Breast epithelium (tissue), 4 donors: ENCODE data around the gene ANTXR1. TPM values are rescaled to one million over a fixed set of nuclear protein-coding genes. Genes with fewer than 3 reads are reported as not detected.

Experiments used
- DNase-seq, 2 donors: peaks; one replicate each; pipeline ENCODE4 v3.0.0-alpha.2; 2019; ENCODE audit warnings: low spot score in 2 of 2
- H3K27ac ChIP-seq, 2 donors: fragments of 200-600 bp; sonication (generic) in 1 of 2; one replicate each; pipeline ENCODE4 v1.5.1; 2016 to 2019; ENCODE audit warnings: mild to moderate bottlenecking in 1 of 2
- H3K27me3 ChIP-seq, 2 donors: fragments of 200-600 bp; sonication (generic) in 1 of 2; one replicate each; pipeline versions ENCODE4 v1.5.1 to v1.6.0; 2017 to 2019; ENCODE audit warnings: control low read depth in 1 of 2, mild to moderate bottlenecking in 1 of 2
- H3K36me3 ChIP-seq: fragments of 200-600 bp; one replicate; pipeline ENCODE4 v1.5.1; 2019
- H3K4me1 ChIP-seq, 2 donors: fragments of 200-600 bp; sonication (generic); one replicate each; pipeline ENCODE4 v1.5.1; 2016 to 2019; ENCODE audit warnings: control low read depth in 1 of 2
- H3K4me3 ChIP-seq, 3 donors: fragments of 200-600 bp; sonication (generic); 1 replicate in 2 of 3; 2 replicates in 1 of 3; pipeline ENCODE4 v1.5.1; 2016 to 2019; ENCODE audit warnings: mild to moderate bottlenecking in 3 of 3, moderate library complexity in 2 of 3
- H3K9me3 ChIP-seq, 2 donors: fragments of 200-600 bp; sonication (generic) in 1 of 2; one replicate each; pipeline ENCODE4 v1.5.1; 2016 to 2019; ENCODE audit warnings: control low read depth in 1 of 2
- POLR2A ChIP-seq: fragments of 450-650 bp; IDR thresholded peaks from one replicate; pipeline ENCODE4 v1.6.1; 2016; ENCODE audit warnings: antibody characterized with exemption, mild to moderate bottlenecking, moderate library complexity
- POLR2AphosphoS5 ChIP-seq, 3 donors: sonication (generic); formaldehyde crosslinking; IDR thresholded peaks; one replicate each; pipeline ENCODE4 v1.6.1; 2017; ENCODE audit warnings: antibody characterized with exemption in 3 of 3
- intact Hi-C: fragments of 100-400 bp; cut with DNase I; formaldehyde crosslinking; loops from one replicate; pipeline ENCODE4 v1.15.1; 2023; ENCODE audit warnings: low total_unique reads
- total RNA-seq, 3 donors: library from RNA; depleted of rRNA; stranded (reverse); fragments of >200 nt; gene quantifications; one replicate each; pipeline ENCODE4 v1.1.0, GENCODE V29; 2016
- TF ChIP-seq, protein P1 (sequence below), 3 donors: fragments of 450-650 bp; IDR thresholded peaks; one replicate each; pipeline ENCODE4 v1.5.1; 2016 to 2017; ENCODE audit warnings: antibody characterized with exemption in 3 of 3, mild to moderate bottlenecking in 3 of 3, moderate library complexity in 3 of 3

The ANTXR1 gene
- total RNA-seq, 3 donors from 2014 or later, result 52.7 to 72.8 (median 68.8) TPM

GRCh38 chr2:69180974-69181373 is 168.0 kb downstream of the ANTXR1 start:
- H3K27me3 ChIP-seq, result no peaks in the 10 kb centered on the region
- intact Hi-C loops, result no loop called here
- no peaks in the 10 kb centered on the region for H3K4me1 ChIP-seq
- no peak for DNase-seq
- no peak overlapping the region for H3K4me3 ChIP-seq
- TF ChIP-seq, protein P1, sequence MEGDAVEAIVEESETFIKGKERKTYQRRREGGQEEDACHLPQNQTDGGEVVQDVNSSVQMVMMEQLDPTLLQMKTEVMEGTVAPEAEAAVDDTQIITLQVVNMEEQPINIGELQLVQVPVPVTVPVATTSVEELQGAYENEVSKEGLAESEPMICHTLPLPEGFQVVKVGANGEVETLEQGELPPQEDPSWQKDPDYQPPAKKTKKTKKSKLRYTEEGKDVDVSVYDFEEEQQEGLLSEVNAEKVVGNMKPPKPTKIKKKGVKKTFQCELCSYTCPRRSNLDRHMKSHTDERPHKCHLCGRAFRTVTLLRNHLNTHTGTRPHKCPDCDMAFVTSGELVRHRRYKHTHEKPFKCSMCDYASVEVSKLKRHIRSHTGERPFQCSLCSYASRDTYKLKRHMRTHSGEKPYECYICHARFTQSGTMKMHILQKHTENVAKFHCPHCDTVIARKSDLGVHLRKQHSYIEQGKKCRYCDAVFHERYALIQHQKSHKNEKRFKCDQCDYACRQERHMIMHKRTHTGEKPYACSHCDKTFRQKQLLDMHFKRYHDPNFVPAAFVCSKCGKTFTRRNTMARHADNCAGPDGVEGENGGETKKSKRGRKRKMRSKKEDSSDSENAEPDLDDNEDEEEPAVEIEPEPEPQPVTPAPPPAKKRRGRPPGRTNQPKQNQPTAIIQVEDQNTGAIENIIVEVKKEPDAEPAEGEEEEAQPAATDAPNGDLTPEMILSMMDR (IDR thresholded peaks at IDR 0.05), result no peak
- TF ChIP-seq POLR2A (no peak), POLR2AphosphoS5 (IDR thresholded peaks at IDR 0.05) (no peak)
- H3K36me3 ChIP-seq, result no peaks in the 10 kb centered on the region
- H3K27ac ChIP-seq, result peak overlapping the region; percentile 8 to 44
- H3K9me3 ChIP-seq, result no peaks in the 10 kb centered on the region

DNA sequence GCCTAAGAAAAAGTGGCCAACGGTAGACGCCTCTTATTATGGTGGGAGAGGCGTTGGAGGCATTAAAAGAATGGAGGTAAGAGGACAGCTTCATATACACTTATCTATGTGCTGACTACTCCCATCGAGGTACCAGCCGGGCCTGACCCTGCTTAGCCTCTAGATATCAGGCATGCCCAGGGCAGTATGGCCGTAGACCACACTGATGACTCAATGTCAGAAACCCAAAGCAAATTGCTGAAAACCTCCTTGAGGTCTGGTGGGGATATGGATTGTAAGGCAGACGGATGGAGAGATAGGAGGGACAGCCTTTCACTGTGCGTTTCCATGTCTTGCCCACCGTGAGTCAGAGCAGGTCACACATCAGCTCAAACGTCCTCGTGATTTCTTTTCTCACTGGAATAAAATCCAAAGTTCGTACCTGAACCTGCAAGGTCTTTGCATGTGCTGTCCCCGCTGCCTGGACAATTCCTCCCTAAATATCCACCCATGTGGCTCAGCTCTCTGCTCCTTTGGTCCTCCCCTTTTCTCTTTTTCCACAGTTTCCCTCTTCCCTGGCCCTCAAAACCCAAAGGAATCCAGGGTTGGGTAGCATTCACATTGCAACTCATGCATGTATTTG is 168.9 kb downstream of the ANTXR1 start:
- Histone ChIP-seq H3K9me3 (no peaks in the 10 kb centered on the region), H3K27ac (no peak overlapping the region), H3K36me3 (no peaks in the 10 kb centered on the region), H3K27me3 (no peaks in the 10 kb centered on the region), H3K4me1 (no peaks in the 10 kb centered on the region), H3K4me3 (no peak overlapping the region)
- TF ChIP-seq POLR2AphosphoS5 (IDR thresholded peaks at IDR 0.05), result no peak
- TF ChIP-seq POLR2A, result no peak
- TF ChIP-seq, protein P1 (IDR thresholded peaks at IDR 0.05), result no peak
- DNase-seq, result no peak
- intact Hi-C loops, result no loop called here

GRCh38 chr2:69183659-69184058 is 170.7 kb downstream of the ANTXR1 start:
- Histone ChIP-seq H3K27ac (peak overlapping the region; percentile 63 to 84), H3K27me3 (no peaks in the 10 kb centered on the region), H3K9me3 (no peaks in the 10 kb centered on the region), H3K36me3 (no peaks in the 10 kb centered on the region), H3K4me1 (no peaks in the 10 kb centered on the region), H3K4me3 (no peak overlapping the region)
- no peak for DNase-seq
- intact Hi-C loops, result no loop called here
- TF ChIP-seq POLR2A, result no peak
- TF ChIP-seq, protein P1 (IDR thresholded peaks at IDR 0.05), result no peak
- TF ChIP-seq POLR2AphosphoS5 (IDR thresholded peaks at IDR 0.05), result no peak

DNA sequence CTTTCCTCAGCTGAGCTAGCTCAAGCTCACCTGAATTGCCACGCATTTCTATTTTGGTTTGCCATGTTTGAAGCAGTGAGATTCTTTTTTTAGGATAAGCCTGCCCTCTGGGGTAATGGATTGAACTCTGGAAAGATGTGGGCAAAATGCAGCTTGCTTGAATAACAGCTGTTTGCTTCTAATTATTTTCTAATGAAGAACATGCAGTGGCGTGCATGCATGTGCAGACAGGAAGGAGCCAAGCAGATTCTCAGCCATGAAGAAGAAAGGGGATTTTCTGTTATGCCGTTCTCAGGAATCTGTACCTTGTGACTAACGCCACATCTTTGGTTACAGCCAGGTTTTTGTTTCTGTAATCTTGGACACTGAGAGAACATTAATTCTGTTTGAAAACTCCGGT is 171.2 kb downstream of the ANTXR1 start:
- H3K27ac ChIP-seq, result peak overlapping the region; percentile 63 to 84
- H3K36me3 ChIP-seq, result no peaks in the 10 kb centered on the region

GRCh38 chr2:69185807-69186206 is 172.8 kb downstream of the ANTXR1 start:
- Histone ChIP-seq H3K9me3 (no peaks in the 10 kb centered on the region), H3K36me3 (no peaks in the 10 kb centered on the region), H3K4me3 (no peak overlapping the region), H3K27ac (no peak overlapping the region), H3K27me3 (no peaks in the 10 kb centered on the region), H3K4me1 (no peaks in the 10 kb centered on the region)
- no peak for DNase-seq
- intact Hi-C loops, result no loop called here
- TF ChIP-seq POLR2AphosphoS5 (IDR thresholded peaks at IDR 0.05) (no peak), POLR2A (no peak)
- TF ChIP-seq, protein P1 (IDR thresholded peaks at IDR 0.05), result no peak

More for the DNA sequence above, 171.2 kb downstream of the ANTXR1 start:
- Histone ChIP-seq H3K4me1 (no peaks in the 10 kb centered on the region), H3K4me3 (no peak overlapping the region), H3K27me3 (no peaks in the 10 kb centered on the region), H3K9me3 (no peaks in the 10 kb centered on the region)
- peak in 1 of 2 donors; percentile 62 for DNase-seq
- intact Hi-C loops, result no loop called here
- TF ChIP-seq POLR2AphosphoS5 (IDR thresholded peaks at IDR 0.05), result no peak
- TF ChIP-seq, protein P1 (IDR thresholded peaks at IDR 0.05), result no peak
- TF ChIP-seq POLR2A, result no peak
